Measurements from ENCODE around the gene SCUBE1.

DNA sequence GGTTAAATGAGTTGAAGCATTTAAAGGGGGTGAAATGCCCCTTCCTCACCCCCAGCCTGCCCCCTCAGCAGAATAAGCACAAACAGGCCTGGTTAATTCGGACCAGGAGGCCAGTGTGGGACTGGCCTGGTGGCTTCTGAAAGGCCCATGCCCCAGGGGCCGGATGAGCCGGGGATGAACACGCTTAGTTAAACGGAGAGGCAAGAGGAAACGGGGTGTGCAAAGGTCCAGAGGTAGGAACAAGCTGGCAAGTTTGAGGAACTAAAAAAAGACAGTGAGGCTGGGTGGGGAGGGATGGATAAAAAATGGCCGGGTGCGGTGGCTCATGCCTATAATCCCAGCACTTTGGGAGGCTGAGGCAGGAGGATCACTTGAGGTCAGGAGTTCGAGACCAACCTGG is 11.5 kb downstream of the SCUBE1 start:
- no peak for TF ChIP-seq CTCF (IDR thresholded peaks at IDR 0.05)
- TF ChIP-seq POLR2A (IDR thresholded peaks at IDR 0.05): no peak
